Transverse colon (tissue), 3 donors: ENCODE measurements around the gene SIM2.

Experiments used
- CTCF ChIP-seq, 5 experiments: fragments of 200-600 bp in 3 of 5; fragments of 450-650 bp in 2 of 5; sonication (generic) in 3 of 5; IDR thresholded peaks; 1 replicate in 2 of 5; 2 replicates in 3 of 5; pipeline ENCODE4 v1.5.1; 2016 to 2017; ENCODE audit warnings: antibody characterized with exemption in 5 of 5, inconsistent platforms in 3 of 5, mild to moderate bottlenecking in 2 of 5, moderate library complexity in 1 of 5
- POLR2A ChIP-seq: fragments of 450-650 bp; IDR thresholded peaks from one replicate; pipeline ENCODE4 v1.6.1; 2016; ENCODE audit warnings: antibody characterized with exemption, mild to moderate bottlenecking, moderate library complexity

- no peak for TF ChIP-seq POLR2A
- peak in 1 of 5 experiments; percentile 1 for TF ChIP-seq CTCF (IDR thresholded peaks at IDR 0.05)
These were observed 48.3 kb downstream of the SIM2 start for GRCh38 chr21:36747041-36747814.
